Neural cell (in vitro differentiated cells): Measurements from ENCODE around the gene GALNT12. TPM values are rescaled to one million over a fixed set of nuclear protein-coding genes. Genes with fewer than 3 reads are reported as not detected.

ENCODE experiments used
- H2AFZ ChIP-seq: fragments of 200-600, 300-800 bp; sonication (generic), shearing (Covaris generic); 2 replicates; pipeline ENCODE4 v1.6.0; 2014; ENCODE audit warnings: low read depth, mild to moderate bottlenecking, antibody characterized with exemption, low read length, moderate library complexity
- H3F3A ChIP-seq: fragments of 200-600 bp; shearing (Covaris generic); 2 replicates; pipeline ENCODE4 v1.6.1; 2016; ENCODE audit warnings: mild to moderate bottlenecking, moderate library complexity, mixed read lengths, antibody characterized with exemption, low read length; ENCODE audit not compliant: insufficient read depth, poor library complexity, severe bottlenecking
- H3K27ac ChIP-seq: fragments of 200-600, 300-800 bp; sonication (generic), shearing (Covaris generic); 2 replicates; pipeline ENCODE4 v1.5.1; 2014; ENCODE audit warnings: mild to moderate bottlenecking, low read length, moderate library complexity
- H3K27me3 ChIP-seq: fragments of 300-800, 200-600 bp; sonication (generic), shearing (Covaris generic); 2 replicates; pipeline ENCODE4 v1.6.0; 2014; ENCODE audit warnings: mild to moderate bottlenecking, low read depth, low read length, moderate library complexity; ENCODE audit not compliant: insufficient read depth
- H3K36me3 ChIP-seq: fragments of 300-800, 200-600 bp; sonication (generic), shearing (Covaris generic); 2 replicates; pipeline ENCODE4 v1.5.1; 2014; ENCODE audit warnings: mild to moderate bottlenecking, antibody characterized with exemption, low read length, moderate library complexity; ENCODE audit not compliant: insufficient read depth
- H3K4me2 ChIP-seq: fragments of 300-800, 200-600 bp; sonication (generic), shearing (Covaris generic); 2 replicates; pipeline ENCODE4 v1.6.0; 2014; ENCODE audit warnings: mild to moderate bottlenecking, low read length
- H3K4me3 ChIP-seq: fragments of 300-800, 200-600 bp; sonication (generic), shearing (Covaris generic); 2 replicates; pipeline ENCODE4 v1.5.1; 2014; ENCODE audit warnings: mild to moderate bottlenecking, low read length, moderate library complexity
- H3K79me2 ChIP-seq: fragments of 200-600 bp; shearing (Covaris generic); replicated peaks from 2 replicates; pipeline ENCODE4 v1.6.0; 2014; ENCODE audit warnings: mild to moderate bottlenecking, low read length, moderate library complexity; ENCODE audit not compliant: insufficient read depth
- H3K9ac ChIP-seq: fragments of 300-800, 200-600 bp; sonication (generic), shearing (Covaris generic); 2 replicates; pipeline ENCODE4 v1.6.1; 2016; ENCODE audit warnings: mild to moderate bottlenecking, low read length, mixed read lengths
- H3K9me2 ChIP-seq: fragments of 200-600 bp; shearing (Covaris generic); 2 replicates; pipeline ENCODE4 v1.6.1; 2016; ENCODE audit warnings: mild to moderate bottlenecking, low read length, mixed read lengths; ENCODE audit not compliant: insufficient read depth
- H3K9me3 ChIP-seq: fragments of 200-600, 300-800 bp; sonication (generic), shearing (Covaris generic); 2 replicates; pipeline ENCODE4 v1.6.1; 2016; ENCODE audit warnings: mild to moderate bottlenecking, mixed run types, low read length, moderate library complexity, mixed read lengths
- H4K20me1 ChIP-seq: fragments of 200-600 bp; shearing (Covaris generic); 2 replicates; pipeline ENCODE4 v1.6.1; 2016; ENCODE audit warnings: mild to moderate bottlenecking, mixed run types; ENCODE audit not compliant: insufficient read depth
- EP300 ChIP-seq: fragments of 450-650 bp; conservative IDR thresholded peaks from 2 replicates; pipeline ENCODE4 v1.6.1; 2014; ENCODE audit warnings: antibody characterized with exemption, mild to moderate bottlenecking, moderate library complexity; ENCODE audit not compliant: poor library complexity, severe bottlenecking
- EZH2 ChIP-seq: fragments of 200-600, 300-800 bp; shearing (Covaris generic), sonication (generic); IDR thresholded peaks from 2 replicates; pipeline ENCODE4 v1.6.1; 2014; ENCODE audit warnings: antibody characterized with exemption, low read length, borderline replicate concordance, mild to moderate bottlenecking; ENCODE audit not compliant: insufficient read depth, poor library complexity, severe bottlenecking
- MXI1 ChIP-seq: fragments of 450-650 bp; conservative IDR thresholded peaks from 2 replicates; pipeline ENCODE4 v1.6.1; 2014; ENCODE audit warnings: antibody characterized with exemption, mild to moderate bottlenecking; ENCODE audit not compliant: poor library complexity, severe bottlenecking
- POLR2AphosphoS5 ChIP-seq: IDR thresholded peaks from 2 replicates; pipeline ENCODE4 v1.6.1; 2012
- RAD21 ChIP-seq: fragments of 450-650 bp; conservative IDR thresholded peaks from 2 replicates; pipeline ENCODE4 v1.6.1; 2014; ENCODE audit warnings: antibody characterized with exemption, mild to moderate bottlenecking, moderate library complexity
- SMC3 ChIP-seq: fragments of 450-650 bp; conservative IDR thresholded peaks from 2 replicates; pipeline ENCODE4 v1.6.1; 2014; ENCODE audit warnings: antibody characterized with exemption, mild to moderate bottlenecking, moderate library complexity; ENCODE audit not compliant: poor library complexity
- TAF1 ChIP-seq: IDR thresholded peaks from 2 replicates; pipeline ENCODE4 v1.6.1; 2012; ENCODE audit warnings: low read depth
- polyA plus RNA-seq: library from polyadenylated mRNA; depleted of rRNA; stranded (reverse); fragments of >200 nt; gene quantifications from 2 replicates; pipeline ENCODE4 v1.2.3, GENCODE V29; 2014
- TF ChIP-seq, protein P1 (sequence below): fragments of 450-650 bp; IDR thresholded peaks from 2 replicates; pipeline ENCODE4 v1.5.1; 2014; ENCODE audit warnings: antibody characterized with exemption, mild to moderate bottlenecking, moderate library complexity; ENCODE audit not compliant: poor library complexity, severe bottlenecking
- TF ChIP-seq, protein P2 (sequence below): IDR thresholded peaks from 2 replicates; pipeline ENCODE4 v1.6.1; 2012; ENCODE audit warnings: borderline replicate concordance

Gene GALNT12
- polyA plus RNA-seq, 1 donor from 2014 or later = 8.4 TPM

DNA sequence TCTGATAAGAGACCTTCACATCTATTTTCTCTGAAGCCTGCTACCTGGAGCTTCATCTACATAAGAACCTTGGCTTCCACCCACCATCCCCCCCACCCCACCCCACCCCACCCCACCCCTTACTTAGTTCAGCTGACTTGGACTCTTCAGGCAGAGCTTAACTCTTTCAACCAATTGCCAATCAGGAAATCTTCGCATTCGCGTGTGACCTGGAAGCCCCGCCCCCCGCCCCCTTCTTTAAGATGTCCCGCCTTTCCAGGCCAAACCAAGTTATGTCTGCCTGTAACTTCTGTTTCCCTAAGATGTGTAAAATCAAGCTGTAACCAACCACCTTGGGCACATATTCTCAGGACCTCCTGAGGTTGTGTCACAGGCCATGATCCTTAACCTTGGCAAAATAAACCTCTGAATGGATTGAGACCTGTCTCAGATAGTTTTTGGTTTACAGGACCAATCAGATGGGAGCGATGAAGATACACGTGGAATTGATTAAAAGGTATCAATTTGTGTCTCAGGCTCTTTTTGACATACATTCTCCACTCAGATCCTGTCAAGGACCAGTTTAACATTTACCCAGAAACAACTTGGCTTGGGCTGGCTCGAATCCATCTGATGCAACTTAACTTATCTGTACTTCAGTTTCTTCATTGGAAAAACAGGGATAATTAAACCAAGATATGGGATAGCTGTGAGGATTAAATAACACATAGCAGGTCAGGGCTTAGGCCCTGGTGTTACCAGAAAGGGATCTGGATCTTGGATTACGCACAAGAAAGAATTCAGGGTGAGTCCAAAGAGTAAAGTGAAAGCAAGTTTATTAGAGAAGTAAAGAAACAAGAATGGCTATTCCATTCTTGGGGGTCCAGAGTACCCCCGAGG is 43.6 kb downstream of the GALNT12 start:
- no peak overlapping the region for H3K4me3 ChIP-seq
- no peak for TF ChIP-seq RAD21
- TF ChIP-seq TAF1 = no peak
- no peak for TF ChIP-seq EZH2
- no peak for TF ChIP-seq POLR2AphosphoS5
- no peak for TF ChIP-seq MXI1
- TF ChIP-seq SMC3 = no peak
- TF ChIP-seq EP300 = no peak
- TF ChIP-seq, protein P1, sequence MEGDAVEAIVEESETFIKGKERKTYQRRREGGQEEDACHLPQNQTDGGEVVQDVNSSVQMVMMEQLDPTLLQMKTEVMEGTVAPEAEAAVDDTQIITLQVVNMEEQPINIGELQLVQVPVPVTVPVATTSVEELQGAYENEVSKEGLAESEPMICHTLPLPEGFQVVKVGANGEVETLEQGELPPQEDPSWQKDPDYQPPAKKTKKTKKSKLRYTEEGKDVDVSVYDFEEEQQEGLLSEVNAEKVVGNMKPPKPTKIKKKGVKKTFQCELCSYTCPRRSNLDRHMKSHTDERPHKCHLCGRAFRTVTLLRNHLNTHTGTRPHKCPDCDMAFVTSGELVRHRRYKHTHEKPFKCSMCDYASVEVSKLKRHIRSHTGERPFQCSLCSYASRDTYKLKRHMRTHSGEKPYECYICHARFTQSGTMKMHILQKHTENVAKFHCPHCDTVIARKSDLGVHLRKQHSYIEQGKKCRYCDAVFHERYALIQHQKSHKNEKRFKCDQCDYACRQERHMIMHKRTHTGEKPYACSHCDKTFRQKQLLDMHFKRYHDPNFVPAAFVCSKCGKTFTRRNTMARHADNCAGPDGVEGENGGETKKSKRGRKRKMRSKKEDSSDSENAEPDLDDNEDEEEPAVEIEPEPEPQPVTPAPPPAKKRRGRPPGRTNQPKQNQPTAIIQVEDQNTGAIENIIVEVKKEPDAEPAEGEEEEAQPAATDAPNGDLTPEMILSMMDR = no peak
- TF ChIP-seq, protein P2, sequence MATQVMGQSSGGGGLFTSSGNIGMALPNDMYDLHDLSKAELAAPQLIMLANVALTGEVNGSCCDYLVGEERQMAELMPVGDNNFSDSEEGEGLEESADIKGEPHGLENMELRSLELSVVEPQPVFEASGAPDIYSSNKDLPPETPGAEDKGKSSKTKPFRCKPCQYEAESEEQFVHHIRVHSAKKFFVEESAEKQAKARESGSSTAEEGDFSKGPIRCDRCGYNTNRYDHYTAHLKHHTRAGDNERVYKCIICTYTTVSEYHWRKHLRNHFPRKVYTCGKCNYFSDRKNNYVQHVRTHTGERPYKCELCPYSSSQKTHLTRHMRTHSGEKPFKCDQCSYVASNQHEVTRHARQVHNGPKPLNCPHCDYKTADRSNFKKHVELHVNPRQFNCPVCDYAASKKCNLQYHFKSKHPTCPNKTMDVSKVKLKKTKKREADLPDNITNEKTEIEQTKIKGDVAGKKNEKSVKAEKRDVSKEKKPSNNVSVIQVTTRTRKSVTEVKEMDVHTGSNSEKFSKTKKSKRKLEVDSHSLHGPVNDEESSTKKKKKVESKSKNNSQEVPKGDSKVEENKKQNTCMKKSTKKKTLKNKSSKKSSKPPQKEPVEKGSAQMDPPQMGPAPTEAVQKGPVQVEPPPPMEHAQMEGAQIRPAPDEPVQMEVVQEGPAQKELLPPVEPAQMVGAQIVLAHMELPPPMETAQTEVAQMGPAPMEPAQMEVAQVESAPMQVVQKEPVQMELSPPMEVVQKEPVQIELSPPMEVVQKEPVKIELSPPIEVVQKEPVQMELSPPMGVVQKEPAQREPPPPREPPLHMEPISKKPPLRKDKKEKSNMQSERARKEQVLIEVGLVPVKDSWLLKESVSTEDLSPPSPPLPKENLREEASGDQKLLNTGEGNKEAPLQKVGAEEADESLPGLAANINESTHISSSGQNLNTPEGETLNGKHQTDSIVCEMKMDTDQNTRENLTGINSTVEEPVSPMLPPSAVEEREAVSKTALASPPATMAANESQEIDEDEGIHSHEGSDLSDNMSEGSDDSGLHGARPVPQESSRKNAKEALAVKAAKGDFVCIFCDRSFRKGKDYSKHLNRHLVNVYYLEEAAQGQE = no peak
- H3F3A ChIP-seq = no peaks in the 10 kb centered on the region
- H3K9ac ChIP-seq = no peak overlapping the region
- H3K27me3 ChIP-seq = no peaks in the 10 kb centered on the region
- no peaks in the 10 kb centered on the region for H4K20me1 ChIP-seq
- peaks cover 2% of the 10 kb centered on the region for H3K9me3 ChIP-seq
- H3K4me2 ChIP-seq = no peak overlapping the region
- no peaks in the 10 kb centered on the region for H3K79me2 ChIP-seq
- H2AFZ ChIP-seq = no peak overlapping the region
- H3K9me2 ChIP-seq = no peaks in the 10 kb centered on the region
- H3K36me3 ChIP-seq = no peaks in the 10 kb centered on the region
- H3K27ac ChIP-seq = no peak overlapping the region

DNA sequence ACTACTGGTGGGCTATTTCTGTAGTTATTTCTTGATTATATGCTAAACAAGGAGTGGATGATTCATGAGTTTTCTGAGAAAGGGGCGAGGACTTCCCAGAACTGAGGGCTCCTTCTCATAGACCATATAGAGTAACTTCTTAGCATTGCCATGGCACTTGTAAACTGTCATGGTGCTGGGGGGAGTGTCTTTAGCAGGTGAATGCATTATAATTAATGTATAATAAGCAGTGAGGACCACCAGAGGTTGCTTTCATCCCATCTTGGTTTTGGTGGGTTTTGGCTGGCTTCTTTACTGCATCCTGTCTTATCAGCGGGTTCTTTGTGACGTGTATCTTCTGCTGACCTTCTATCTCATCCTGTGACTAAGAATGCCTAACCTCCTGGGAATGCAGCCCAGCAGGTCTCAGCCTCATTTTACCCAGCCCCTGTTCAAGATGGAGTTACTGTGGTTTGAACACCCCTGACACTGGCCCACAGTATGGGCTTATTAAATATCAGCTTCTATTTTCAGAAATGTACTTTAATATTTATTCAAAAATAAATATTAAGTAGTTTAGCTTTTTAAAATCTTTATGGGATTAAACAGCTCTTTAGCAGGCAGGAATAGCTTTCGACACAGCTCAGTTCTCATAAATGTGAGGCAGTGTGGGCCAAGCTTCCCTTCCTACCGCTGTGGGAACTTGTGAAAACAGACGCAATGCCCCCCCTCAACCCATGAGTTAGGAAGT is 44.4 kb downstream of the GALNT12 start:
- Histone ChIP-seq H4K20me1 (no peaks in the 10 kb centered on the region), H3K9me2 (no peaks in the 10 kb centered on the region), H3K36me3 (no peaks in the 10 kb centered on the region), H3F3A (no peaks in the 10 kb centered on the region), H3K4me2 (no peak overlapping the region), H3K79me2 (no peaks in the 10 kb centered on the region), H3K4me3 (no peak overlapping the region), H2AFZ (no peak overlapping the region), H3K27ac (no peak overlapping the region), H3K27me3 (no peaks in the 10 kb centered on the region), H3K9me3 (peaks cover 5% of the 10 kb centered on the region), H3K9ac (no peak overlapping the region)
- TF ChIP-seq EP300 (no peak), EZH2 (no peak)
